ENCODE measurements around the gene DUSP28.

Gene DUSP28

GRCh38 chr2:240526521-240526920 lies 33.6 kb upstream of the DUSP28 start:
- H3K79me2 ChIP-seq (ENCODE audit: low read length) = no peaks in the 10 kb centered on the region
- H3K4me1 ChIP-seq (ENCODE audit: low read length) = no peaks in the 10 kb centered on the region
- H3K4me2 ChIP-seq (ENCODE audit: low read length) = no peak overlapping the region
- H3K9me3 ChIP-seq (ENCODE audit: insufficient read depth, low read length) = 0 out of 2 replicates have a peak, but pooled peaks cover 3% of the 10 kb centered on the region
- H3K27ac ChIP-seq (ENCODE audit: low read length) = no peak overlapping the region
- no peaks in the 10 kb centered on the region for H3K27me3 ChIP-seq (ENCODE audit: low read depth, low read length)
- H2AFZ ChIP-seq (ENCODE audit: low read depth, low read length) = no peak overlapping the region
- no peaks in the 10 kb centered on the region for H4K20me1 ChIP-seq (ENCODE audit: insufficient read depth, low read length)
- H3K4me3 ChIP-seq (ENCODE audit: low read length) = no peak overlapping the region
- TF ChIP-seq EZH2phosphoT487 (IDR thresholded peaks at IDR 0.05; ENCODE audit: low read depth) (no peak), CTCF (IDR thresholded peaks at IDR 0.05; ENCODE audit: low read depth, low read length) (no peak)
- peaks cover 72% of the 10 kb centered on the region for H3K36me3 ChIP-seq (replicated peaks; ENCODE audit: low read depth, low read length)
- no peak overlapping the region for H3K9ac ChIP-seq (ENCODE audit: low read length)

GRCh38 chr2:240527153-240527750 lies 32.9 kb upstream of the DUSP28 start:
- Histone ChIP-seq H3K27ac (ENCODE audit: low read length) (no peak overlapping the region), H2AFZ (ENCODE audit: low read depth, low read length) (no peak overlapping the region), H3K4me2 (ENCODE audit: low read length) (no peak overlapping the region), H4K20me1 (ENCODE audit: insufficient read depth, low read length) (no peaks in the 10 kb centered on the region), H3K27me3 (ENCODE audit: low read depth, low read length) (no peaks in the 10 kb centered on the region), H3K9me3 (ENCODE audit: insufficient read depth, low read length) (peaks cover 6% of the 10 kb centered on the region; the same call in 1 of the 2 replicates), H3K4me3 (ENCODE audit: low read length) (no peak overlapping the region), H3K36me3 (replicated peaks; ENCODE audit: low read depth, low read length) (peaks cover 78% of the 10 kb centered on the region), H3K4me1 (ENCODE audit: low read length) (no peaks in the 10 kb centered on the region), H3K79me2 (ENCODE audit: low read length) (no peaks in the 10 kb centered on the region), H3K9ac (ENCODE audit: low read length) (no peak overlapping the region)
- TF ChIP-seq EZH2phosphoT487 (IDR thresholded peaks at IDR 0.05; ENCODE audit: low read depth) = no peak
- no peak for TF ChIP-seq CTCF (IDR thresholded peaks at IDR 0.05; ENCODE audit: low read depth, low read length)

GRCh38 chr2:240528406-240529040 lies 31.6 kb upstream of the DUSP28 start:
- H2AFZ ChIP-seq (ENCODE audit: low read depth, low read length) = no peak overlapping the region
- peaks cover 10% of the 10 kb centered on the region; the same call in 1 of the 2 replicates for H3K9me3 ChIP-seq (ENCODE audit: insufficient read depth, low read length)
- no peaks in the 10 kb centered on the region for H3K79me2 ChIP-seq (ENCODE audit: low read length)
- H3K9ac ChIP-seq (ENCODE audit: low read length) = no peak overlapping the region
- no peak for TF ChIP-seq CTCF (IDR thresholded peaks at IDR 0.05; ENCODE audit: low read depth, low read length)
- TF ChIP-seq EZH2phosphoT487 (IDR thresholded peaks at IDR 0.05; ENCODE audit: low read depth) = no peak
- no peak overlapping the region for H3K4me2 ChIP-seq (ENCODE audit: low read length)
- H3K4me1 ChIP-seq (ENCODE audit: low read length) = no peaks in the 10 kb centered on the region
- no peak overlapping the region for H3K4me3 ChIP-seq (ENCODE audit: low read length)
- no peak overlapping the region for H3K27ac ChIP-seq (ENCODE audit: low read length)
- peaks cover 75% of the 10 kb centered on the region for H3K36me3 ChIP-seq (replicated peaks; ENCODE audit: low read depth, low read length)
- no peaks in the 10 kb centered on the region for H4K20me1 ChIP-seq (ENCODE audit: insufficient read depth, low read length)
- H3K27me3 ChIP-seq (ENCODE audit: low read depth, low read length) = no peaks in the 10 kb centered on the region

- Histone ChIP-seq H2AFZ (ENCODE audit: low read depth, low read length) (no peak overlapping the region), H3K36me3 (replicated peaks; ENCODE audit: low read depth, low read length) (peaks cover 71% of the 10 kb centered on the region), H3K4me2 (ENCODE audit: low read length) (no peak overlapping the region), H3K9ac (ENCODE audit: low read length) (no peak overlapping the region), H3K4me3 (ENCODE audit: low read length) (no peak overlapping the region), H3K79me2 (ENCODE audit: low read length) (no peaks in the 10 kb centered on the region; the same call in 1 of the 2 replicates), H3K4me1 (ENCODE audit: low read length) (no peaks in the 10 kb centered on the region), H4K20me1 (ENCODE audit: insufficient read depth, low read length) (no peaks in the 10 kb centered on the region), H3K27me3 (ENCODE audit: low read depth, low read length) (no peaks in the 10 kb centered on the region), H3K9me3 (ENCODE audit: insufficient read depth, low read length) (peaks cover 10% of the 10 kb centered on the region; the same call in 1 of the 2 replicates), H3K27ac (ENCODE audit: low read length) (no peak overlapping the region)
- TF ChIP-seq CTCF (IDR thresholded peaks at IDR 0.05; ENCODE audit: low read depth, low read length) = no peak
- no peak for TF ChIP-seq EZH2phosphoT487 (IDR thresholded peaks at IDR 0.05; ENCODE audit: low read depth)
Measured at GRCh38 chr2:240529344-240529999, 30.7 kb upstream of the DUSP28 start.

Measured in OCI-LY3 (cell line).